Neural crest cell (in vitro differentiated cells): ENCODE measurements around the gene PIK3C2A. TPM values are rescaled to one million over a fixed set of nuclear protein-coding genes. Genes with fewer than 3 reads are reported as not detected.
"Not testable (repeated sequence)": the region's sequence is repeated elsewhere in the genome, so short reads cannot be mapped to it uniquely, and the experiment has no call there.

ENCODE experiments used
- DNase-seq: peaks from one replicate; pipeline ENCODE4 v3.0.0; 2021; ENCODE audit warnings: low read depth, mixed read lengths, low spot score
- H3K27ac Mint-ChIP-seq: one replicate; pipeline ENCODE4 v1.8.0; 2021; ENCODE audit warnings: mild to moderate bottlenecking, mixed read lengths; ENCODE audit not compliant: unreplicated experiment
- H3K27me3 Mint-ChIP-seq: 2 replicates; pipeline ENCODE4 v1.8.0; 2021; ENCODE audit warnings: low read depth, mild to moderate bottlenecking, mixed read lengths
- H3K36me3 Mint-ChIP-seq: 2 replicates; pipeline ENCODE4 v1.8.0; 2021; ENCODE audit warnings: low read depth, mild to moderate bottlenecking, mixed read lengths
- H3K4me1 Mint-ChIP-seq: 2 replicates; pipeline ENCODE4 v1.8.0; 2021; ENCODE audit warnings: mixed read lengths
- H3K4me3 Mint-ChIP-seq: one replicate; pipeline ENCODE4 v1.8.0; 2021; ENCODE audit warnings: mild to moderate bottlenecking, mixed read lengths
- H3K9me3 Mint-ChIP-seq: 2 replicates; pipeline ENCODE4 v1.8.0; 2021; ENCODE audit warnings: mixed read lengths
- total RNA-seq: library from RNA; stranded (reverse); gene quantifications from 2 replicates; pipeline ENCODE4 v1.2.1, GENCODE V29; 2021
- TF ChIP-seq, protein P1 (sequence below): fragments of 200-600 bp; sonication (generic); conservative IDR thresholded peaks from 2 replicates; pipeline ENCODE4 v1.5.0; 2021; ENCODE audit warnings: antibody characterized with exemption, mild to moderate bottlenecking

Gene PIK3C2A
- total RNA-seq, 1 donor from 2014 or later, result 76.8 TPM

DNA sequence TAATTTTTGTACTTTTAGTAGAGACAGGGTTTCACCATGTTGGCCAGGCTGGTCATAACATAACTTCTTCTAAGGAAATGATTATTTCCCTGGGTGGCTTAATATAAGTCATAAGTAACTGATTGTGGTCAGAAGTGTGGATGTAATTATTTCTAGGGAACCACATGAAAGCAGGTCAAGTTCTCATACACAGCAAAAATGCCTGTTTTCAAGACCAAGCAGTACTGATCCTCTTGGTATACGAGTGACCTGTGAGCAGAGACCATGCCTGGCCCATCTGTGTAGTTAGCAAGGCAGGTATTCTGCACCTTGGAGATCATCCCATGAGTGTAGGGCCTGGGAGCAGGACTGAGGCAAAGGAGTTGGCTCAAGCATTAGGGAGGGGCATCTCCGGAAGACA, 36.3 kb upstream of the PIK3C2A start:
- Mint-ChIP-seq H3K4me1 (no peaks in the 10 kb centered on the region), H3K4me3 (no peak overlapping the region), H3K27ac (no peak overlapping the region), H3K27me3 (no peaks in the 10 kb centered on the region), H3K36me3 (no peaks in the 10 kb centered on the region), H3K9me3 (no peaks in the 10 kb centered on the region)
- no peak for DNase-seq
- TF ChIP-seq, protein P1, sequence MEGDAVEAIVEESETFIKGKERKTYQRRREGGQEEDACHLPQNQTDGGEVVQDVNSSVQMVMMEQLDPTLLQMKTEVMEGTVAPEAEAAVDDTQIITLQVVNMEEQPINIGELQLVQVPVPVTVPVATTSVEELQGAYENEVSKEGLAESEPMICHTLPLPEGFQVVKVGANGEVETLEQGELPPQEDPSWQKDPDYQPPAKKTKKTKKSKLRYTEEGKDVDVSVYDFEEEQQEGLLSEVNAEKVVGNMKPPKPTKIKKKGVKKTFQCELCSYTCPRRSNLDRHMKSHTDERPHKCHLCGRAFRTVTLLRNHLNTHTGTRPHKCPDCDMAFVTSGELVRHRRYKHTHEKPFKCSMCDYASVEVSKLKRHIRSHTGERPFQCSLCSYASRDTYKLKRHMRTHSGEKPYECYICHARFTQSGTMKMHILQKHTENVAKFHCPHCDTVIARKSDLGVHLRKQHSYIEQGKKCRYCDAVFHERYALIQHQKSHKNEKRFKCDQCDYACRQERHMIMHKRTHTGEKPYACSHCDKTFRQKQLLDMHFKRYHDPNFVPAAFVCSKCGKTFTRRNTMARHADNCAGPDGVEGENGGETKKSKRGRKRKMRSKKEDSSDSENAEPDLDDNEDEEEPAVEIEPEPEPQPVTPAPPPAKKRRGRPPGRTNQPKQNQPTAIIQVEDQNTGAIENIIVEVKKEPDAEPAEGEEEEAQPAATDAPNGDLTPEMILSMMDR, result no peak

DNA sequence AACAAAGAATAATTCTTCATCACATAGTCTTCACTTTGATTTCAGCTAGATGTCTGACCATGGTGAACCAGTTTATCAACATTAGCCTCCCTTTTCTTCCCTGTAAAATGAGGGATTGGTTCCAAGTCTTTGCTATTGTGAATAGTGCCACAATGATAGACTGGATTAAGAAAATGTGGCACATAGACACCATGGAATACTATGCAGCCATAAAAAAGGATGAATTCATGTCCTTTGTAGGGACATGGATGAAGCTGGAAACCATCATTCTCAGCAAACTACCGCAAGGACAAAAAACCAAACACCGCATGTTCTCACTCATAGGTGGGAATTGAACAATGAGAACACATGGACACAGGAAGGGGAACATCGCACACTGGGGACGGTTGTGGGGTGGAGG, 35.2 kb upstream of the PIK3C2A start:
- not testable (repeated sequence) for H3K4me3 Mint-ChIP-seq, H3K4me1 Mint-ChIP-seq, DNase-seq, H3K27ac Mint-ChIP-seq, H3K27me3 Mint-ChIP-seq, H3K9me3 Mint-ChIP-seq, H3K36me3 Mint-ChIP-seq

DNA sequence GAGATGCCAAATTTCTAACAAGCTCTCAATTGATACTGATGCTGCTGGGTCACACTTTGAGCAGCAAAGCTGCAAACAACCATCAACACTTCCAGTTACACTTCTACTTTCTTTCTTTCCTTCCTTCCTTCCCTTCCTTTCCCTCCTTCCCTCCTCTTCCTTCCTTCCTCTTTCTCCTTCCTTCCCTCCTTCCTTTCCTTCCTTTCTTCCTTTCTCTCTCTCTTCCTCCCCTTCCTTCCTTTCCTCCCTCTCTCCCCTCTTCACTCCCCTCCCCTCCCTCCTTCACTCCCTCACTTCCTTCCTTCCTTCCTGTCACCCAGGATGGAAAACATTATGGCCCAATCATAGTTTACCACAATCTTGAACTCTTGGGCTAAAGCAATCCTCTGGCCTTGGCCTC, 33.0 kb upstream of the PIK3C2A start:
- Mint-ChIP-seq H3K4me3 (no peak overlapping the region), H3K27ac (no peak overlapping the region), H3K4me1 (no peaks in the 10 kb centered on the region), H3K27me3 (no peaks in the 10 kb centered on the region), H3K36me3 (no peaks in the 10 kb centered on the region), H3K9me3 (no peaks in the 10 kb centered on the region)
- TF ChIP-seq, protein P1, result no peak
- DNase-seq, result no peak

DNA sequence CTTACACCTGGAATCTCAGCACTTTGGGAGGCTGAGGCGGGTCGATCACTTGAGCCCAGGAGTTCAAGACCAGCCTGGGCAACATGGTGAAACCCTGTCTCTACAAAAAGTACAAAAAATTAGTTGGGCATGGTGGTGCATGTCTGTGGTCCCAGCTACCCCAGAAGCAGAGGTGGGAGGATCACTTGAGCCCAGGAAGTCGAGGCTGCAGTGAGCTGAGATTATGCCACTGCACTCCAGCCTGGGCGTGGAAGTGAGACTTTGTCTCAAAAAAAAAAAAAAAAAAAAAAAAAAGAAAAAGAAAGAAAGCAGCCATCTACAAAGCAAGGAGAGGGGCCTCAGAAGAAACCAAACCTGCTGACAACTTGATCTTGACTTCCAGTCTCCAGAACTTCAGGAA, 32.1 kb upstream of the PIK3C2A start:
- H3K36me3 Mint-ChIP-seq, H3K9me3 Mint-ChIP-seq, H3K27me3 Mint-ChIP-seq, H3K4me3 Mint-ChIP-seq, DNase-seq, H3K4me1 Mint-ChIP-seq, H3K27ac Mint-ChIP-seq: not testable (repeated sequence)

DNA sequence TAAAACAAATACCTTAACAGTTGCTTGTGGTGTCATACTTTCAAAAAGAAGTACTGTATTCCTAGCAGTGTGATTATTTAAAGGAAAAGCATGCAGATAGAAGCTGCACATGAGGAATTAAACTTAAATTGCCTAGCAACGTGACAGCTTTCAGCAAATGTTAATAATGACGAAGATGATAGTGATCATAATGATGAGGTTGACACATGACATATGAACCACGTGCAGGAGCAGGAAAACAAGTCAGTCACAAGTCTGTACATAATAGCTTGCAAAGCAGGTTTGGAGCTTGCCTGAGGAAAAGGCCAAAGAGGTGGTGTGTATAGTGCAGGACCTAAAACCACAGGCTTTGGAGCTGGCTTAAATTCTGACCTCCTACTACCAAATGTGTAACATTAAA, 30.6 kb upstream of the PIK3C2A start:
- Mint-ChIP-seq H3K4me1 (peaks cover 4% of the 10 kb centered on the region), H3K27ac (no peak overlapping the region), H3K4me3 (no peak overlapping the region), H3K36me3 (no peaks in the 10 kb centered on the region), H3K9me3 (no peaks in the 10 kb centered on the region), H3K27me3 (no peaks in the 10 kb centered on the region)
- TF ChIP-seq, protein P1, result no peak
- no peak for DNase-seq

DNA sequence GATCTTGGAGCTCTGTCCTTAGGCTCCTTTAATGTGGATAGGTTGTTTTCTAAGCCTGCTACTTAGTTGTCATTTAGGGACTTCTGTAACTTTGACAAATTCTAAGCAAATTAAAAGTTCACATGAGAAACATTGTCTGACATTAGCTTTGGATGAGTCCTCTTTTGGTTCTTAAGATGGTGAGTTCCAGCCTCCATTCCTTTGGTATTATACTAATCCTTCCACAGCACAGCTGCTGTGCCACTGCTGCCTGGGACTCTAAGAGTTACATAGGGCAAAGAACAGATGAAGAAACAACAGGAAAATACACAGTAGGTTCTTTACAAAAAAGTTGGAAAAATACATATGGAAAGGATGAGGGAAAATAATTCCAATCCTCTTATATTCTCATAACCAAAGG, 25.3 kb upstream of the PIK3C2A start:
- Mint-ChIP-seq H3K4me1 (peaks cover 9% of the 10 kb centered on the region), H3K36me3 (no peaks in the 10 kb centered on the region), H3K9me3 (no peaks in the 10 kb centered on the region), H3K4me3 (no peak overlapping the region), H3K27ac (no peak overlapping the region), H3K27me3 (no peaks in the 10 kb centered on the region)
- DNase-seq, result no peak
- TF ChIP-seq, protein P1, result no peak
